Measurements from ENCODE around the gene TCN1. TPM values are rescaled to one million over a fixed set of nuclear protein-coding genes. Genes with fewer than 3 reads are reported as not detected.
"Not testable (repeated sequence)": the region's sequence is repeated elsewhere in the genome, so short reads cannot be mapped to it uniquely, and the experiment has no call there.

The TCN1 gene
- total RNA-seq, 4 donors from 2014 or later, result not detected

- no peak overlapping the region for H3K4me3 ChIP-seq
- no peak overlapping the region for H3K27ac ChIP-seq
- H3K9me3 ChIP-seq, result no peaks in the 10 kb centered on the region
- no peaks in the 10 kb centered on the region for H3K4me1 ChIP-seq
- intact Hi-C loops (cut with DNase I; ENCODE audit: low total_unique reads), result no loop called here
- DNase-seq, result no peak
- TF ChIP-seq POLR2A (IDR thresholded peaks at IDR 0.05), result no peak
- TF ChIP-seq CTCF (IDR thresholded peaks at IDR 0.05), result no peak
- no peaks in the 10 kb centered on the region for H3K36me3 ChIP-seq
- H3K27me3 ChIP-seq, result no peaks in the 10 kb centered on the region
Measured at GRCh38 chr11:59857439-59858434, 8.6 kb downstream of the TCN1 start.

DNA sequence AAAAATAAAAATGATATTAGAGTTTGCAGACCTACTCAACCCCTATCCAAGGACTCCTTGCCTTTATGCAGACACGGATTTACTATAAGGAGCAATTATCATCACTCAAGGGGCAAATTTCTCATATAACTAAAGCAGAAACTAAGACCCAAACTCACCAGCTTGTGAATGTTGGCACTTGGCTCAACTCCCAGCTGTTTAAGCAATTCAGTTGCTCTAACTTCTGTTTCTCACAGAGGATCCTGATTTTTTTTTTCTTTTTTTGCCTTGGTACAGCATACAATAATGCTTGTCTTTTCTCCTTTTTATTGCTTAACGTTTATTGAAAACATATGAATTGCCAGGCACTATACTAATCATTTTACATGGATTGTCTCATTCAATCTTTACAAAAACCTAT lies 11.4 kb downstream of the TCN1 start:
- no peaks in the 10 kb centered on the region for H3K36me3 ChIP-seq
- intact Hi-C loops (cut with DNase I; ENCODE audit: low total_unique reads), result no loop called here
- no peak overlapping the region for H3K4me3 ChIP-seq
- no peaks in the 10 kb centered on the region for H3K27me3 ChIP-seq
- TF ChIP-seq CTCF (IDR thresholded peaks at IDR 0.05) (no peak), POLR2A (IDR thresholded peaks at IDR 0.05) (no peak)
- H3K9me3 ChIP-seq, result no peaks in the 10 kb centered on the region
- no peak overlapping the region for H3K27ac ChIP-seq
- H3K4me1 ChIP-seq, result no peaks in the 10 kb centered on the region
- DNase-seq, result no peak

GRCh38 chr11:59851416-59851815 lies 14.9 kb downstream of the TCN1 start:
- intact Hi-C loops (cut with DNase I; ENCODE audit: low total_unique reads); H3K27ac ChIP-seq; H3K4me1 ChIP-seq; H3K36me3 ChIP-seq; H3K9me3 ChIP-seq; H3K4me3 ChIP-seq; DNase-seq; H3K27me3 ChIP-seq: not testable (repeated sequence)

DNA sequence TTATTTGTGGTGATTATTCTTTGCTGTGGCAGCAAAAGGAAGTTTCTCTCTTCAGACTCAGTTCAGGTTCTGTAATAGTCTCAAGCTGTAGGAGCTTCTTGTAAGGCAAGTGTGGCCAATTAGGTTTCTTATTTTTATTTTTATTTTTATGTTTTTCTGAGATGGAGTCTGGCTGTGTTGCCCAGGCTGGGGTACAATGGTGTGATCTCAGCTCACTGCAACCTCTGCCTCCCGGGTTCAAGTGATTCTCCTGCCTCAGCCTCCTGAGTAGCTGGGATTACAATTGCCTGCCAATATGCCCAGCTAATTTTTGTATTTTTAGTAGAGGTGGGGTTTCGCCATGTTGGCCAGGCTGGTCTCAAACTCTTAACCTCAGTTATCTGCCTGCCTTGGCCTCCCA lies 16.7 kb downstream of the TCN1 start:
- H3K9me3 ChIP-seq; H3K36me3 ChIP-seq; intact Hi-C loops (cut with DNase I; ENCODE audit: low total_unique reads); H3K4me1 ChIP-seq; H3K27me3 ChIP-seq; DNase-seq; H3K27ac ChIP-seq; H3K4me3 ChIP-seq: not testable (repeated sequence)

GRCh38 chr11:59849129-59849528 lies 17.2 kb downstream of the TCN1 start:
- no peak overlapping the region for H3K4me3 ChIP-seq
- TF ChIP-seq POLR2A (IDR thresholded peaks at IDR 0.05) (no peak), CTCF (IDR thresholded peaks at IDR 0.05) (no peak)
- H3K36me3 ChIP-seq, result no peaks in the 10 kb centered on the region
- DNase-seq, result no peak
- H3K27me3 ChIP-seq, result no peaks in the 10 kb centered on the region
- H3K9me3 ChIP-seq, result no peaks in the 10 kb centered on the region
- intact Hi-C loops (cut with DNase I; ENCODE audit: low total_unique reads), result no loop called here
- H3K27ac ChIP-seq, result no peak overlapping the region
- no peaks in the 10 kb centered on the region for H3K4me1 ChIP-seq

DNA sequence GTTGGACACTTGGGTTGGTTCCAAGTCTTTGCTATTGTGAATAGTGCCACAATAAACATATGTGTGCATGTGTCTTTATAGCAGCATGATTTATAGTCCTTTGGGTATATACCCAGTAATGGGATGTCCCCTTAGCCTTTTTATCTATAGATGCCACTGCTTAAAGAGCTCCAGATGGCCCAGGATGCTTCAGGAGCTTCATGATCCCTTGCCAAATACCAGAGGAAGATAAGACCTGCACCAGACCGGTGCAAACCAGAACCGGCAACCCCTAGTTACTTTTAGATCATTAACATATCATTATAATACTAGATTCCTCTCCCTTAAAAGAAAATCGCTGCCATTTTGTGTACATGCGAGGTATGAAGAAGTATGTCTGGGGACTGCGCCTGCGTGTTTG lies 17.8 kb downstream of the TCN1 start:
- H3K9me3 ChIP-seq; H3K36me3 ChIP-seq; H3K27ac ChIP-seq; H3K4me3 ChIP-seq; intact Hi-C loops (cut with DNase I; ENCODE audit: low total_unique reads); H3K27me3 ChIP-seq; H3K4me1 ChIP-seq; DNase-seq: not testable (repeated sequence)

All from uterus (tissue), 4 donors.